ENCODE results near the gene CSKMT.
"Not testable (repeated sequence)": the region's sequence is repeated elsewhere in the genome, so short reads cannot be mapped to it uniquely, and the experiment has no call there.

The CSKMT gene

GRCh38 chr11:62665075-62665598, at the start of gene CSKMT, which contains the start of gene C11orf98:
Gene CSKMT (plus strand): TSS chr11:62665312. CDS start chr11:62665880, 568 bp downstream.
Gene C11orf98 (minus strand): TSS chr11:62665210. CDS start chr11:62665169, 41 bp downstream.
- DNase-seq = peak; percentile 93 to 94

- DNase-seq = no peak
Observed at GRCh38 chr11:62615521-62615920, 49.6 kb upstream of the CSKMT start.

- not testable (repeated sequence) for DNase-seq
Observed at GRCh38 chr11:62616957-62617356, 48.2 kb upstream of the CSKMT start.

DNA sequence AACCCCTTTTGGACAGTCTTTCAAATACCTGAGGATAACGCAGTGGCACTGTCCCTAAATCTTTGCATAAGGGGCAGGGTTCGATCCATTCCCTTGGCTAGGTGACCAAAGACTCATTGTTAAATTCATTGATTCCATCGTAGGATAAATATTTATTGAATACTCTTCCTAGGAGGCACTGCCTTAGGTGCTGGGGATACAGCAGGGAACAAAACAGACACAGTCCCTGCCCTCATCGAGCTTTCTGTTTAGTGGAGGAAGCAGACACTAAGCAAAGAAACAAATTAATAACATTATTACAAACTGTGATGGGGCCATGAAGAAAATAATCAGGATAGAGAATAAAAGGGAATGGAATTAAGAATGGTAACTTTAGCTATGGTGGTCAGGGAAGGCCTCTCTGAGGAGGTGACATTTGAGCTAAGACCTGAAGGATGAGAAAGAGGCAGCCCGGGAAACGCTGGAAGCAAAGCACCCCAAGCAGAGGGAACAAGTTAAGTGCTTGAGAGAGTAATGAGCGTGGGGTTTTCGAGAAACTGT, 44.0 kb upstream of the CSKMT start:
- DNase-seq = no peak

- DNase-seq = peak; percentile 97
Observed at GRCh38 chr11:62621567-62622470, 43.3 kb upstream of the CSKMT start, which contains the start of gene B3GAT3. Gene B3GAT3 (minus strand): TSS chr11:62621986. CDS start chr11:62621947, 39 bp downstream.

DNA sequence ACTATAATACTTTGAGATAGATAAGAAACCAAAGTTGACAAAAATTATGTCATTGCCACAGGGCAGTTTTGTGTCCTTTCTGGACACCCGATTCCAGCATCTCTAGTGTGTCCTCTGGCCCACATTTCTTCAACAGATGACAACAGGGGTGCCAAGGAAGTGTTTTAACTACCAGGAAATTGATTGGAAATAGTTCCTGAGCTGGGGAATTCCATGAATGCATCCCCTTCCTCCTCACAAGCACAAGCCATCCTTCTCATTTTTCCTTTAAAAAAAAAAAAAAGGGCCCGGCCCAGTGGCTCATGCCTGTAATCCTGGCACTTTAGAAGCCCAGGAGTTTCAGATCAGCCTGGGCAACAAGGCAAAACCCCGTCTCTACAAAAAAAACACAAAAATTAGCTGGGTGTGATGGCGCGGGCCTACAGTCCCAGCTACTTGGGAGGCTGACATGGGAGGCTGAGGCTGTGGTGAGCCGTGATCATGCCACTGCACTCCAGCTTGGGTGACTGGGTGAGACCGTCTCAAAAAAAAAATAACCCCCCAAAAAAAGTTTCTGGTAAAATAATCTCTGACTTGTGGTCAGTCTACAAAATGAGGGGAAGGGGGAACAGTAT, 42.5 kb upstream of the CSKMT start:
- DNase-seq = no peak

DNA sequence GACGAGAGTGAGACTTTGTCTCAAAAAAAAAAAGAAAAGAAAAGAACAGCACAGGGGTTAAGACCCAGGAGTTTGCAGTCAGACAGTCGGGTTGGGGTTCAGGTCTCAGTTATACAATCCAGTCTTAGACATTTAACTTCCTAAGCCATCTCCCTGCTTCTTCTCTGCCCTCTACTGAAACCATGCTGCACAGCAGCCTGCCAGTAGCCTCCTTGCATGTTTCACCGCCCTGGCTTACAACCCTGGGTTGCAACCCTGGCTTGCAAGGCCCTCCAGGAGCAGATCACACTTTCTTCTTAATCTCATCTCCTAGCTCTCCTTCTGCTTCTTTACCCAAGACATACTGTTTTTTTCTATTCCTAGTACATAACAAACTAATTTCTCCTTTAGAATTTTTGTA, 37.4 kb upstream of the CSKMT start:
- no peak for DNase-seq

DNA sequence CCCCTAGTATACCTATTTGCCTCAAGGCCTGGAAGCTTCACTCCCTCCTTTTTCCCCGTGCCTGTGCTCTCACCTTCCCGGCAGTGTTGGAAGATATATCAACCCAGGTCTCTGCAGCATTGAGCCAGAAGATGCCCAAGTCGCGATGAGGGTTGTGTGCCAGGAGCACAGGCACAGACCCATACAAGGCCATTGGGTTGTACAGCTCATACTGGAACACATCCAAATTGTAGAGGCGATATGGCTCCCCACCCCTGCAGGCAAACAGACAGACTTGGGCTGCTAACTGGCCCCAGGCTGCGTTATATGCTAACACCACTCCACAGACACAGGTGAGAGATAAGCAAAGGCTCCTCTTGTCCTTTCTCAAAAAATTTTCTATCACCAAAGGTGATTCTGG, 32.6 kb upstream of the CSKMT start:
- DNase-seq = no peak

- no peak for DNase-seq
Observed at GRCh38 chr11:62644220-62644619, 20.9 kb upstream of the CSKMT start.

- no peak for DNase-seq
Observed at GRCh38 chr11:62645671-62645945, 19.5 kb upstream of the CSKMT start.

DNA sequence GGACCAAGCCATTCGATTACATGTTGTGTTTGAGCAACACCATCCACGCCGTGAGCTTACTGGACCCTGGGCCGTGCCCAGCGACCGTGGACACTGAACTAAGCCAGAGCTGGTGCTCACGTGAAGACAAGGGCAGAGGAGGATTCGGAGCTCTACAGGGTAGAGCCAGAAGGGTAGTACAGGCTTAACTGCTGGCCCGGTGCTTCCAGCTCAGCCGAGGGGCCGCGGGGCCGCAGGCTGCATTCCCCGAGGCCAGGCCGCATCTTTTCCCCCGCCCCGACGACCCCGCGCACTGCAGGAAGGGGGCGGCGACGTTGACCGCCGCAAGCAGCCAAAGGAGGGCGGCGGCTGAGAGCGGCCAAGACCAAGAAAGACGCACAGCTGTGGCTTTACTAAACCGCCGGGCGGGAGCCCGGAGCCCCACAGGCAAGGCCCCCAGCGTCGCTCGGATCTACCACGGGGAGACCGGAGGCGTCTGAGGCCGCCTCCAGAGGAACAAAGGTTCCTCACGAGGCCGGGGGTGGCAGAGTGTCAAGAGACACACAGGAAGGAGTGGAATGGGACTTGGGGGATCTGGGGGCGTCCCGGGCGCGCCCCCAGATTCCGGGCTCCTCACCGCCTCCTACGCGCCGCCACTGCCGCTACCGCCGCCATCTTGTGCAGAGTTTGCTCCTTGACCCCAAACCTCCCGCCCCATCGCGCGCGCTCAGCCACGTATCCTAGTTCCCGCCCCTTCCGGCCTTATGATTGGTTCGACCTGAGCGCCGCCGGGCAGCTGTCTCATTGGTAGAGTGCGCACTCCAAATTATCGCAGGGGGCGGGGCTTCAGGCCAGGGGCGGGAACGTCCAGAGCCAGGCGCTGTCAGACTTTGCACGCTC, 18.9 kb upstream of the CSKMT start, which contains the start of gene GANAB:
Gene GANAB (minus strand): TSS at position 668 of the 879 bp plus-strand sequence. CDS start 14 bp downstream, at position 654.
- DNase-seq = peak; percentile 99

- no peak for DNase-seq
Observed at GRCh38 chr11:62646825-62647608, 18.1 kb upstream of the CSKMT start.

DNA sequence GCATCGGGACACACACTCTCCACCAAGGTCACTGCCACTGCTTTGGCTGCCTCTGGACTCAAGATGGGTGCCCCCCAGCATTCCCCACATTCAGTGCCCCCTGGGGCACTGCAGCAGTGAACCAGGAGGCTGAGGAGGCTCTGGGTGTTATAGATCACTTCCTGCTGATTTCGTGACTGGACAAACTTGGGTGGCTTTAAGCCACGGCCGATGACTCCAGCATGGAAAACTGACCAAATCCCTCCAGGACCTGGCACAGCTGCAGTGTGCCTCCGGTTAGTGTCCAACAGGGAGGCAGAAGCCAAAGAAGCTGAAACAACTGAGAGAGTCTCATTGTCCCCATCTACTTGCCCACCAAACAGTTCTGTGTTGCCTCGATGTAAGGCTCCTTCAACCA, 17.5 kb upstream of the CSKMT start:
- no peak for DNase-seq

DNA sequence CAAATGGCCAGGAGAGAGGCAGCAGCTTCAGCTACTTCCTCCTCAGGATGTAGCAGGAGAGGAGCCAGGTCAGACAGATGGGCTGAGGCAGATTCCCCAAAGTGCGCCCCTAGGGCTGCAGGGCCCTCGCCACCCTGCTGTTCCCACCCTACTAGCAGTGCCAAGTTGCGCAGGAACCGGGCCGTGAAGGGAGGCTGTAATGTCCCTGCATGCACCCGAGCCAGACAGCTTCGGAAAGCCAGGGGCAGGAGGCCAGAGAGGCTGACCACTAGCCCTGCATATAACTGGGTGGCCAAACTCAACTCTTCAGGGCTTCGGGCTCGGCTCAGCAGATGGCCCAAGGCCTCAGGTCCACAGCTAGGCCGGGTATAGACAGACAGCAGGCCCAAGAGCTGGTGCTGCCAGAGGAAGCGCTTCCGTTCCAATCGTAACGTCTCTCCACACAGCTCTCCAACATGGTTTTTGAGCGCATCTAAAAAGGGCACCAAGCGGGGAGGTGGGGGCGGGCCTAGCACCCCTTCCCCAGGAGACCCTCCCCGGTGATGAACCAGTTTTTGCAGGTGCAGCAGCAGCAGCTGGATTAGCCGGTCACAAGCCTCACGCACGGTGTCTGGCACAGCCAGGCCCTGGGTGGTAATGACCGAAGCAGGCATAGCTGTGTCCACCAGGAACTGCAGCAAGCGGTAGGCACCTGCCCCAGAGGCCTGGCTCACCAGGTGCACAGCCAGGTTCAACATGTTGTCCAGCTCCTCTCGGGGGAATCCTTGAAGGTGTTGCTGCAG, 16.7 kb upstream of the CSKMT start:
- DNase-seq = no peak

GRCh38 chr11:62648967-62649364, 16.1 kb upstream of the CSKMT start:
- no peak for DNase-seq

DNA sequence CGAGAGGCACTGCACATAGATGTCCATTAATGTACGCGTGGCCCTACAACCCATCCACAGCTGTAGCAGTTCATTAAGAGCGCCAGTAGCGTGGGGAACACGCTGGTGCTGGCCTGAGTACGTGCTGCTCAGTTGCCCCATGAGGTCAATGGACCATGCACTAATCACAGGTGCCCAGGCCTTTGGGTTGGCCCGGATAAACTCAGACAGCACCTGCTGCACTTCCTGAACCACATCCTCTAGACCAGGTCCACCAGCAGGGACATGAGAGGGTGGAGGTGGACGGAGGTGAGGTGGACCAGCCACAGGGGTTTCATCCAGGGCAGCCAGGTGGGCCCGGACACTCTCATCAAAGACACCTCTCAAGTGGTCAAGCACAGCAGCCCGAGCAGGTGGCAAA, 15.6 kb upstream of the CSKMT start:
- DNase-seq = no peak

- DNase-seq = not testable (repeated sequence)
Observed at GRCh38 chr11:62650283-62650682, 14.8 kb upstream of the CSKMT start.

GRCh38 chr11:62652161-62653006, 12.7 kb upstream of the CSKMT start:
- DNase-seq = no peak

- no peak for DNase-seq
Observed at GRCh38 chr11:62654297-62654696, 10.8 kb upstream of the CSKMT start.

All from activated CD4-positive, alpha-beta T cell treated with anti-CD3 and anti-CD28 coated beads, Interleukin-2, amount 50 U/mL, for 4 hours (primary cell).